ENCODE data around the gene TMX3.

The TMX3 gene

DNA sequence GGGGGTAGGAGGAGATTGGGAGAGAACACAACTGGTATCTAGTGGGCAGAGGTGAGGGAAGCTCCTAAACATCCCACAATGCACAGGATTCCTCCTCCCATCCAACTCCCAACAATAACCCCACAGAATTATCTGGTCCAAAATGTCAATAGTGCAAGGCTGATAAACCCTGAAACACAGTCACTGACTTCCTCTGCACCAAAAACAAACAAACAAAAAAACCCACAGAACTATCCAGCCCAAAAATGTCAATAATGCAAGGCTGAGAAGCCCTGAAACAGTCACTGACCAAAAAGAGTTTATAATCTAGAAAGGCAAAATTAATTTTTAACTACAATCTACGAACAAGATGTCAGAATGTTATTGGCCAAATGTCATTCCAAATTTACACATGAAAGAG lies 9.8 kb downstream of the TMX3 start:
- DNase-seq: no peak

DNA sequence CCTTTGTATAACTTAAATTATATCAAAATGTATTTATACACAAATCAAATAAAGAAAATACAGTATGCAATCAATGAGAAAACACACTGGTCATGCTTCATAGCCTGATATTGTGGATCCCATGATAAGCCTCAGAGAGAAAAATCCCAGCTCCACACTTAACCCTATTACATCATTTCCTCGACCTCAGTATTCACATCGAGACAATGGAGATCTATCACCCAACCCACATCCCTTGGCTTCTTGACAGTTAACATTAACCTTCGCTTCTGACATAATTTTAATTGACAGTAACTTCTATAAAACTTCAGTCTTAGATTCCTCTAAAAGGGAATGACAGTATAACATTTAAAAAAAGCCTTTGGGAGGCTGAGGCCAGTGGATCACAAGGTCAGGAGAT lies 11.6 kb downstream of the TMX3 start:
- DNase-seq: no peak

DNA sequence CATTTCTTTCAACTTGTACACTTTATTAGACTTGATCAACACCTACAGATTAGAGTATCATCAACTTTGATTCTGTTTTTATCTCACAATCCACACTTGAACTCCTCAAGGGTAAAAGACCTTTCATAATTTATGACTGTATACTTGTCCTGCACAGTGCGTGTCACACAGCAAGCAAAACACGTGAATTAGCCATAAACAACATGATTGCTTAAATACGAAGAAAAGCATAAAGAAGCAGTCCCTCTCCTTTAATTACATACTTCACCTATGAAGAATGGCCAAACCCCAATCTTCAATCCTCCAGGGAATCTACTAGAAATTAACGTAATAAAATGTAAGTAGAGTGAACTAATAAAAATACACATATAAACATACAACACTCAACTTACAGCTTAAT lies 13.6 kb downstream of the TMX3 start:
- DNase-seq: no peak

DNA sequence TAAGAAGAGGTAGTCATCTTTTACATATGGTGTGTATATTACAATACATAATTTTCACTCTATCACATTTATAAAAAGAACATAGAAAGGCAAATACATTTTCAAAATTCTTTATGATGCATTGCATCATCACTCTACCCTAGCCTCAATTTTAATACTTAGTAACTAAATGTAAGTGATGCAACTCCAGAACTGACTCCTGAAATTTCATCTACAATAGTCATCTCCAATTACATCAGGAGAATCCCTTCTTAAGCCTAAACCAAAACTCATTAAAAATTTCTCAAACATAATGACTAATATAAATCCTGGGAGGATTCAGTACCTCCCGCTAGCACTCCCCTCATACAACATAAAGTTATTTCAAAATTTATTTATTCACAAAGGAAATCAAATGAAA lies 15.9 kb downstream of the TMX3 start:
- DNase-seq: no peak

DNA sequence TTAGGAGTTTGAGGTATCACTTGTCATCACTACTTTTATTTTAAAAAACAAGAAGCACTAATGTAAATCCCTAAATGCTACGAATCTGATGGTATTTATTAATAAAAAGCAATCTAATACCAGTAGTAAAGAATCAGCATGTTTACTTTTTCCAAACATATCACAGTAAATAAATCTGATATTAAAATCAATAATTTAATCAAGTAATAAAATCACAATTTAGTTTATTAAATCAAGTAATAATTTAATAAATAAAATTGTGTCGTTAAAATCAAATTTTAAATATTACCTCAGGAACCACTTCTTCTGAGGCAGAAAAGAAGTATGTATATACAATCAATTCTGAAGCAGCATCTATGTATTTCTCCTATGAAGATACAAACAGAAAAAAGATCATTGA lies 18.0 kb downstream of the TMX3 start:
- DNase-seq: no peak

DNA sequence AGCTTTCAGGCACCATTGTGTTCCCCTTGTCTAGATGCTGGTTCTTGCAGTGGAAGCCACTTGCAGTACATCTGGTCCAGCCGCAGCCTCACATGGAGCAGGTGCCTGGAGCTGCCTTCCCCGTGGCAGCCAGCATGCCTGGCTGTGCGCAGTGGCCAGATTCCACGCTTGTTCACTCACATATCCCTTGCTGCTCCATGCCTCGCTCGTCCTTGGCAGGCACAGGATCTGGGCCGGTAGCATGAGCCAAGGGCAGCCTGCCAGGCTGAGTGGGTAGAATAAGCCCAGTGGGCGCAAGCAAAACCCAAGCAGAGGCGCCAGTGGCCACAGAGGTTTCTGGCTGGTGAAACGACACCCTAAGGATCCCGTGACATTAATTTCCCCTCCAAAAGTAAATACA lies 20.6 kb downstream of the TMX3 start:
- DNase-seq: no peak

DNA sequence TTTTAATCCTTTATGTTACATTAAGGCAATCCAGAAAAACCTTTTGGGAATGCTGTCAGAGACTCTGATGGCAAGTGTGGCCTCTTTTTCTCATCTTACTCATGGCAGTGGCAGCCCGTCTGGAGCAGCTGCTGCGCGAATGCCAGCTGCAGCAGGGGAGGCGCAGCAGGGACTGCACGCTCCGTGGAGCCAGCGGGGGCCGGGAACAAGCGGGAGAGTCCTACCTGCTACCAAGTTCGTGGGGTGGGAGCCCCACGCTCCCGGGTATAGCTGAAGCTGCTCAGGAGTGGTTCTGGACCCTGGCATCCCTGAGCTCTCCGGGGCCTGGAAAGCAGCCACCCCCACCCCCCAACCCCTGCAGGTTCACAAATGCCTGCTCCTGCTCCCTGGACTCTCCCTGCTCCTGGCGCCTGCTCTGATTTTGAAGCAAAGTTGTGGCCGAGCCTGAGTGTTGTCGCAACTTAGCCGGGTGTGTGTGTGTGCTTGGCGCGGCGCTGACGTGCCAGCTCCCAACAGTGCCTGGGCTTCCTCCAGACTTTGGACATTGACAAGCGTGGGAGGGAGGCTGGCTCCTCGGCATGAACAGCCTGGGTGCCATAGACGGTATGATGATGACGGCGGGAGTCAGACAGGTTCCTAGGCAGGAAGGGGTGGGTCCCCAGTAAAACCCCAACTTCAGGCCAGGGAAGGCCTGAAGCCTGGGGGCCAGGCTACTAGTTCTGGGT lies 21.7 kb downstream of the TMX3 start:
- no peak for DNase-seq

DNA sequence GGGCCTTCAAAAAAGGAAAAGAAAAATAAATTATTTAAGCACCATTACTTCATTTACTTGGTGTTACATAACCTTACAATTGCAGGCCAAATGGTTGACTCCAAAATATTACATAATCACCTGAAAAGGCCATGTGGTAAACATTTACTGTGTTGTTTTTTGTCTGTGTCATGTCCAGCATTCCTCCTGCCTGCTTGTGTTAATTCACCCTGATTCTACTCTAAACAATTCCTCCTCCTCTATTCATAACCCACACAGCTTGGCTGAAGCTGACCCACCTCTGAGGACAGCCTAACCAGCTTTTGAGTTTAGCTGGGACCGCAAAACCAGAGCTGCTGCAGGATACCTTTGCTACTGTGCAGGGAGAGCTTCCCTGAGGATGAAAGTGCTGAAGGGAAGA lies 35.4 kb downstream of the TMX3 start:
- DNase-seq: no peak

DNA sequence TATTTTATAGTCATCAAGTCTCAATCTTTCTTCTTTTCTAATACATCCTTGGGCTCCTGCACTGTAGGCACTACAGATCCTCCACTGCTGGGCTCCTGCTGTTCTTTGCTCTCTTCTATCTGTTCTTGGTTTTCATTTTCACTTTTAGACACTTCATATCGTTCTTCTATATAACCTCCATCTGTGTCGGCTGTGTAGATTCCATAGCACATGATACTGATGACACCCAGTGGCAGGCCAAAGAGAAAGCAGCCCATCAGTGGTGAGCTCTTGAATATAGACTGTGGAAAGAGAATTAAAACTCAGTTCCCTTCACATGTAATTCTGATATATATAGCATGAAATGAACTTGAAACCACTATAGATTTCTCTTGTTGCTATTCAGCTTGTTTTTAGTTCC lies 38.0 kb downstream of the TMX3 start:
- no peak for DNase-seq

DNA sequence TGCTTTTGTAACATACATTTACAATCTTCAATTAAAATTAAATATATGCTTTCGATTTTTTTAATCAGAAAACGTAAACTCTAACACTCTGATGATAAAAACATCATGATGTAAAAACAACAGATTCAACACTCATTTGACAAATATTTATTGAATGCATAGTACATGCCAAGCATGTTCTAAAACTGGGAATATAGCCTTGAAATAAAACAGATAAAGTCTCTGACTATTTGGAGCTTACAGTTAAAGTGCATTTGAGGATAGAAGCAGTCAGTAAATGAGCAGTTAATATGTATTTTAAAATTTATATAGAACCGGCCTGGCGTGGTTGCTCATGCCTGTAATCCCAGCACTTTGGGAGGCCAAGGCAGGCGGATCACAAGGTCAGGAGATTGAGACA lies 47.8 kb downstream of the TMX3 start:
- no peak for DNase-seq

DNA sequence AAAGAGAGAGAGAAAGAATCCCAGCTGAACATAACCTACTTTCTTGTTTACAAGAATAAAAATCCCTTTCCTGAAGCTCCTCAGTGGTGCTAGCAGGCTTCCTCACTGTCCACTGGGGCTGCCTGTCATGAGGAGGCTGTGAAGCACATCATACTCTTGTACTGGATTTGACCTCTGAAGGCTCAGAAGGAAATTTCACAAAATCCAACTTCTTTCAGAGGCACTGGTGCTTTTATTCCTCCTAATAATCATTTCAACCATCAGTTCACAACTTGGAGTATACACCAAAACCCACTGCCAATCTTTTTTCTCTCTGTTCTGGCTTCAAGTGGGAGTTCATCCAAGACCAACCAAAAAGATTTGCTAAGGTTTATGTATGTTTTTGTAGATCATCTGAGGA lies 48.5 kb downstream of the TMX3 start:
- DNase-seq: no peak

DNA sequence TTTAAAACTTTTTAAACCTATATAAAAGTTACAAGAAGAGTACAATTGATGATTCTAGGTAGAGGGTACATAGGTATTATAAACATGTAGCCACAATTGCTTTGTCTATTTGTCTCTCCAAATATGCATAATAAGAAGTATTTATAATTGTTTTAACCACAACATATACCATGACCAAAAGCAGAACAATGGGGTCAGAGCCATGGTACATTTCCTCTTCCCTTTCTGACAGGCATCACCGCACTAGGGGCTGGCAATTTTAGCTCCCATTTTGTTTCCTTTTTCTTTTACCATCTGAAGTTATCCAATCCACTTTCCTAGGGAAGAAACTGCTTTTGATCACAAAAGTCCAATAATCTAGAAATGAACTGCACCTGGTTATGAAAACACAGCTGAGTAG lies 49.3 kb downstream of the TMX3 start:
- no peak for DNase-seq

DNA sequence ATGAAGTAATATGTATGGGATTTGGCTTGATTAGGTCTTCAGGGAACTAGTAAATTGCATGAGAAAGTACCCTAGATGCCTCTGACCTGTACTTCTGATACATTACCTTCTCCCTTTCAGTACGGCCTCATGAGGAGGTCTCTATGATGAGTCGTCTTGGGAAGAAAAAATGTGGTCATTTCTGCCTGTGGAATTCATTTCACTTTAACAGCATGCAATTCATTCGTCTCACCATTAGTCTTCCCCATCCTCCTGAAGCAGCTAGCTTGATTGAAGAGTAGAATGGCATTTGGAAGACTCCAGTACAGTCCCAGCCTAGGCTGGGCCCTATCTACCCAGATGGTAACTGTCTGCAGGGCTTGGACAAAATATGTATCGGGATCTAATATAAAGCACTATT lies 52.2 kb downstream of the TMX3 start:
- DNase-seq: no peak

DNA sequence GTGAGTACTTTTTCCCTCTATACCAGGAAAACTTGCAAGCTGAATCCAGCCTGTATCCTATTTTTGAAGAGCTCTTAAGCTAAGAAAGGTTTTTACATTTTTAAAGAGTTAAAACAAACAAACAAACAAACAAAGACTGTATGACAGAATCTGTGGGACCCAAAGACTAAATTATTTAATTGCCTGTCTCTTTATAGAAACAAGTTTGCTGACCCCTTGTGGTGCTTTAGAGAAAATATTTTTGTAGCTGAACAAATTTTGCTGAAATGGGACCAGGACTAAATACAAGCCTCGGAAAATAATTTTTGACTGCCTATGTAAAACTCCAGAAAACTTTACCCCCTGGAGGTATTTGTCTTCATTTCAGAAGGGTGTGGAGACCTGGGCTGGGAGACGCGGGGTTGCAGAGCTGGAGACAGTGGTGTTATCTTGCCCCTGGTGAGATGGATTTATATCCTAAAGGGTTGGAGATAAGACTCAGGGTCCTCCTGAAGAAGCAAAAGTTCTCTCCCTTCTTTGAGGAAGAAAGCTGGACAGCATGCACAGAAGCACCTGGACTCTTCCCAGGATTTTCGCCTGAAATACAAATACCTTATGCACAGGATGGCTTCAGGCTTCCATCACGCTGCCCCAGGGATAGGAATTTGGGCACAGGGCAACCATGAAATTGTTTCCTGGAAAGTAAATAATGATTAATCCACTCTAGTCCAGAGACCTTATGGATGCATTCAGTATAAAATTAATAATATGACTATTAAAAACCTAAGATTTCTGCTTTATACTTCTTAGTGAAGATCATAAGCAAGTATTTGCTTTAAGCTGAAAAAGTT lies 54.3 kb downstream of the TMX3 start:
- no peak for DNase-seq

DNA sequence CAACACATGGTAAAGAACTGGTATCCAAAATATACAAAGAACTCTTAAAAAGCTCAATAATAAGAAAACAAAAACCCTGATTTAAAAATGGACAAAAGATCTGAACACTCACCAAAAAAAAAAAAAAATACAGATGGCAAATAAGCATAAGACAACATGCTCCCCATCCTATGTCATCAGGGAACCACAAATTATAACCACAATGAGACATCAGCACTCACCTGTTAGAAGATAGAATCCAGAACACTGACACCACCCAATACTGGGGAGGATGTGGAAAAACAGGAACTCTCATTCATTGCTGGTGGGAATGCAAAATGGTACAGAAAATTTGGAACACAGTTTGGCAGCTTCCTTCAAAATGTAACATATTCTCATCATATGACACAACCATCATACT lies 66.7 kb downstream of the TMX3 start:
- no peak for DNase-seq

DNA sequence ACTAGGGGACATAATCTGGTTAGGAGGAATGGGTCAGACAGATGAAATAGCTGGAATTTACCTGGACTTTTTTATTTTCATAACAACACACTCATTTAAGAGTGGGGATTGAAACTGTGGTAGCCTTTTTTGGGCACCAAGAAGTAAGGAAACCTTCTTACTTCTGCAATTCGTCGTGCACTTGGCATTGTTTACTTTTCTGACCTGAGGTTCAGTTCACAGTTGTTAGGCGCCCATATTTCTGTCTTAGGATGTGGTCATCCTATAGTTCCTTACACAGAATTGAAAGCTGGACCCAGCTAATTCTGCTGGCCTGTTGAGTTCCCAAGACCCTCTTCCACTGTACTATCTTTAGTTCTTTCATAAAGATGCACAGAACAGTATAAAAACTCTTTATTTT lies 72.9 kb downstream of the TMX3 start:
- no peak for DNase-seq

DNA sequence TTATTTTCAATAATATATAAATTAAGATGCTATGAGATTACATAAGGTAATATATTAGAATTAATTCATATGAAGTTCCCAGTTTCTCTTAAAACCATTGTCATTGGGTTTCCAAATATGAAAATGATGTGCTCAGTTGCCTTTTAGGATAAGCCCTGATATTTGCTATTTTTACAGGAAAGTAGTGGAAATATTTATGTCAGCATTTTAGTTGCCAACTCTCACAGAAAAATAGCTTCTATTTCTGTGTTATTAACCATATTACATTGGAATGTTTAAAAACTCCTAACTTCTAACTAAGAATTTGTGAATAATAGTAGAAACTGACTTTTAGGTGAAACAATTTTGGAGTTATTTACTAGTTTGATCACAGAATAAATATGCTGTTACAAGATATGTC lies 74.0 kb downstream of the TMX3 start:
- DNase-seq: no peak

DNA sequence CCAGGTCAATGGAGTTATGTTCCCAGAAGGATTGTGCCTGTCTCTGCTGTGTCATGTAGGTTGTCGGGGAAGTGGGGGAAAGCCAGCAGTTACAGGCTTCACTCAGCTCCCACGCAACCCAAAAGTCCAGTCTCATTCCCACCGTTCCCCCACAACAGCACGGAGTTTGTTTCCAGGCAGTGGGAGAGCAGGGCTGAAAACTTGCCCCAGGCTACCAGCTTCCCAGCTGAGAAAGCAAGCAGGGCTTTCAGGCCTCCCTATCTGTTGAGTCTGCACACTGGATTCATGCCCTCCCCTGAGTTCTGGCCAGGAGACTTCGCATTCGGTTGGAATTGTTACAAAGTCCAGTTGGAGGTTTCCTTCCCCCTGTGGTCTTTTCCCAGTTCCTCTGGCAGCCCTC lies 76.3 kb downstream of the TMX3 start:
- DNase-seq: no peak

DNA sequence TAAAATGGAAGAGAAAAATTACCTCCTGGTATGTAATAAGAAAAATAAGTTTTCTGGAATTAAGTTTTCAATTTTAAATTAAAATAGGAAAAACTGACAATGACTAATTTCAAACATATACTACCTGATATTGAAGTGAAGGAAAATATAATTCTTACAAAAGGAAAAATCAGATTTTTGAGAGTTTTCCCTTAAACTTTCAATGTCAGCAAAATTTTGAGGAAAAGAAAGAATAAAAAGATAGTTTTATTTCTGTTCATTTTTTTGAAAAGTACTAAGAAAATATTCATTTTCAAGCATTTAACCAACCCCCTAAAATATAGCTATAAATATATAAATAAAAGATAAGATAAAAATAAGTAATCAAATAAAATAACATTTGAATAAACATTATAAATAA lies 87.1 kb downstream of the TMX3 start:
- no peak for DNase-seq

Data from activated CD4-positive, alpha-beta T cell treated with anti-CD3 and anti-CD28 coated beads for 1 hour (primary cell).